ENCODE measurements around the gene HACD3. TPM values are rescaled to one million over a fixed set of nuclear protein-coding genes. Genes with fewer than 3 reads are reported as not detected.

The HACD3 gene, protein sequence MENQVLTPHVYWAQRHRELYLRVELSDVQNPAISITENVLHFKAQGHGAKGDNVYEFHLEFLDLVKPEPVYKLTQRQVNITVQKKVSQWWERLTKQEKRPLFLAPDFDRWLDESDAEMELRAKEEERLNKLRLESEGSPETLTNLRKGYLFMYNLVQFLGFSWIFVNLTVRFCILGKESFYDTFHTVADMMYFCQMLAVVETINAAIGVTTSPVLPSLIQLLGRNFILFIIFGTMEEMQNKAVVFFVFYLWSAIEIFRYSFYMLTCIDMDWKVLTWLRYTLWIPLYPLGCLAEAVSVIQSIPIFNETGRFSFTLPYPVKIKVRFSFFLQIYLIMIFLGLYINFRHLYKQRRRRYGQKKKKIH
- 80.5 and 97.9 TPM in 2 replicates for total RNA-seq

DNA sequence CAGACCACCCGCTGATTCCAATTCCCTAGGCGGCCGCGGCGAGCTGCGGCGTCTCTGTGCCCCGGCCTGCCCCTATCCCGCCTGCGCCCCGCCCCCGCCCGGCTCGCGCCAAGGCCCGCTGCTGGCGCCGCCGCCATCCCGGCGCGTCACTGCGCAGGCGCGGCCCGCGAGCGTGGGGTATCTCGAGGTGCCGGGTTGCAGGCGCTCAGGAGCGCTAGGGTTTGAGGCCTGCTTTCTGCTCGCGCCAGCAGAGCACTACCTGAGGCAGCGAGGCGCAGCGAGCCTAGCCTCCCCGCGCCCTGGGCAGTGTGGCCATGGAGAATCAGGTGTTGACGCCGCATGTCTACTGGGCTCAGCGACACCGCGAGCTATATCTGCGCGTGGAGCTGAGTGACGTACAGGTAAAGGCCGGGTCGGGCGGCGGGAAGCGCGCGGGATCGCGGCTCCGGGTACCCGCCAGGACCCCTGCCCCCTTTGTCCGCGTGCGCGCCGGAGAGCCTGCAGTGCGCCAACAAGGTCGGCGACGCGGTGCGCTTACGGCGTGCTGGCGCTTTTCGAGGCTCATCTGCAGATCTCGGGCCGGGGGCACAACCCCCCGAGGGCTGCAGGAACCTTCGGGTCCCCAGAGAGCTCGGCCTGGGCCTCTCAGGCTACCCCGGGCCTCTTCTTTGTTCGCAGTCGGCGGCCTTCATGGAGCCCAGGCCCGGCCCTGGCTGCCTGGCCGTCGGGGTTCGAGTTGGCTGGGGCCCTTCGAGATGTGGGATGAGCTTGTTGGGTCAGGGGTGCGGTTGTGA lies at the start of gene HACD3:
HACD3 (plus strand) TSS at position 146 of the 794 bp plus-strand sequence; CDS start at position 315, 169 bp downstream.

DNA sequence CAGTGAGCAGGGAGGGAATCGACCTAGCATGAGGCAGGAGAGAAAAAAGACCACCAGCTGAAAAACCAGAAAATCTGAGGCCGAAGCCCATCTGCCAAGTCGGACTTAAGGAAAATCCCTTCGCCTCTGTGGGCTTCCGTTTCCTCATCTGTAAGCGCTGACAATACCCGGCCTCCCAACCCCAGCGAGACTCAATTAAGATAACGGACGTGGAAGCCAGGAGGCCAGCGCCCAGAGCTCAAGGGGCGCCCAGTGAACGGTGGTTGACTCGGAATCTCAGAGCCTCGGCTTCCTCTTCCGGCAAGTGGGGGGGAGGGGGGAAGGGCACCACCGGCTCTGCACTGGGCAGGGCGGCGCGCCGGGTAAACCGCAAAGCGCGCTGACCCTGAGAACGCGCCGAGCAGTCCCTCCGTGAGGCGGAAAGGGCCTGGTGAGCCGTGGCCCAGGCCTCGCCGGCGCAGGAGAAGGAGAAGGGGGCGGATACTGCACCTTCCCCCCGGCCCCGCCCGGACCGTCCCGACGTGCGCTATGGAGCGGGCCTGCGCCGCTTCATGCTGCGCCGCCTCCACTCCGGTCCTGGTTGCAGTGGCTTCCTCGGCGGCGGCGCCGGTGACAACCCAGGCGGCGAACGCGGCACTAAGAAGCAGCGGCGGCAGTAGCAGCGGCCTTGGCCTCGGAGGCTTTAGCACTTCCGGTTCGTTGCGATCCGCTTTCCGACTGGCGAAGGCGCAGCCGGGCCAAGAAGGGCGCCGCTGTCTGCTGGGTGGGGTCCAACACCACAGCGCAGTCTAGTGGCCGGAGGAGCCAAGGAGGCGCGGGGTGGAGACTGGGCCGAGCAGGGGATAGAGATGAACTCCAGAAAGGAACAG lies 13.0 kb upstream of the HACD3 start, which contains the start of gene DPP8:
DPP8 (minus strand) TSS at position 693 of the 869 bp plus-strand sequence. CDS start 5,136 bp downstream, outside the sequence.

DNA sequence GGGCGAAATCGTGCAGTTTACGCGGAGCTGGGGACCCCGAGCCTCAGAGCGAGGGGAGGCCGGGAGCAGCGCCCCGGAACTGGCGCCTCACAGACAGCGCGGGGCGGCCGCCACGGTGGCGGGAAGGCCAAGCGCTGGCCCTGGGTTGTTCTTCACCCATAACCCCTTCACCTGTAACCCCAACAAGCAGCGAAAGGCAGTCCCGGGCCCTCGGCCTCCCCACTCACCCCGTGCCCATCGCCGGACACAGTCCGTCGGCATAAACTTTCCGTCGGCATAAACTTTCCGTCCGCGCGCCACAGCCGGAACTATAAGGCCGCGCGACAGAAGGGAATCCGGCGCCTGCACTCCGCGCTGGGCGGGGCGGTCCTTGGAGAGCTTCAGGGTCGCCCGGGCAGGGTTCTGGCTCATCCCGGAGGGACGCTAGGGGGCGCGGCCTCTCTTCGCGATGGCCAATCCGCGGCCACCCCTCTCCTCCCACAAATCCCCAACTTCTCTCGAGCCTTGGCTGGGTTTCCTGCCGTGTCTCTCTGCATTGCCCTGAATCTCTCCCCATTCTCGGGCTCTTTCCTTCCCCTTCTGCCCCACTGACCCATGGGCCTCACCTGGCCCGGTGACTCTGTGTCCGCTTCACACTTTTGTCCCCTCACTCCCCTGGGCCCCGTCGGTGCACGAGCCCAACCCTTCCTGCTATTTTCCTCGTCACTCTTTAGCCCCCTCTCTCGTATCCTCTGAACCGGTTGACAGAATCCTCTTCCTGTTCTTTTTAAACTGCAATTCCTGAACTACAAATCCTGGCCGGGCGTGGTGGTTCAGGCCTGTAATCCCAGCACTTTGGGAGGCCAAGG lies 80.8 kb downstream of the HACD3 start, which contains the start of gene INTS14:
INTS14 (minus strand) TSS at position 261 of the 848 bp plus-strand sequence. CDS start 3,751 bp downstream, outside the sequence.

DNA sequence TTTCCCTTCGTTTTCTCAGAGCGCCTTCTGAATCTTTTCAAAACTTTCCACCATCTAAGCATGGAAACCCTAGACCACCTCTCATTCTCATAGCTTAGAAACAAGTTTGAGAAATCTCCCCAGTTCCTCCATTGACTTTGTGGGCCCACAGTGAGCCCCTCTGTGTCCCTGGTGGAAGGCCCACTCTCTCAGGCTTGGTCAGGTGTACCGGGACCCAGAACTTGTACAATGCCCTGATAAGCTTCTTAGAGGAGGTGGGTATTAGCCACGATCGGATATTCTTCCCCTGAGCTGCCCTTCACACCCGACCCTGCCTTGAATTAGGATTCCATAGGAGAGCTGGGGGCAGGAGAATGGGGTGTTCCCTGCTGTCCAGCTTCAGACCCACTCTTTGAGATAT lies 91.4 kb downstream of the HACD3 start, which contains the start of gene SLC24A1:
SLC24A1 (plus strand) TSS at position 301 of the 400 bp plus-strand sequence. CDS start 2,143 bp downstream, outside the sequence.

Other genes starting within 250 kb of the HACD3 start
- gene PARP16, start 243.6 kb upstream of the HACD3 start, total RNA-seq, result 2.0 and 2.2 TPM in 2 replicates
- gene RNU5A-1, start 234.4 kb upstream of the HACD3 start, total RNA-seq, result not detected in 2 replicates
- not detected in 2 replicates for gene RNU5B-1, start 225.8 kb upstream of the HACD3 start, total RNA-seq
- gene IGDCC3, start 152.5 kb upstream of the HACD3 start, total RNA-seq, result not detected in 2 replicates
- gene IGDCC4, start 107.5 kb upstream of the HACD3 start, total RNA-seq, result 0.63 and 5.8 TPM in 2 replicates
- 33.7 and 35.8 TPM in 2 replicates for gene DPP8, start 12.8 kb upstream of the HACD3 start, total RNA-seq
- 22.7 and 22.8 TPM in 2 replicates for gene INTS14, start 80.7 kb downstream of the HACD3 start, total RNA-seq
- gene SLC24A1, start 91.5 kb downstream of the HACD3 start, total RNA-seq, result 3.5 and 4.1 TPM in 2 replicates

Data from bronchial smooth muscle cell (primary cell).